Neural cell (in vitro differentiated cells): ENCODE measurements around the gene RPGRIP1L. TPM values are rescaled to one million over a fixed set of nuclear protein-coding genes. Genes with fewer than 3 reads are reported as not detected.
A peak's percentile ranks its signal among the peaks of the same experiment; 100 is the strongest.

ENCODE experiments used
- H2AFZ ChIP-seq: fragments of 200-600, 300-800 bp; sonication (generic), shearing (Covaris generic); 2 replicates; pipeline ENCODE4 v1.6.0; 2014; ENCODE audit warnings: low read depth, mild to moderate bottlenecking, antibody characterized with exemption, low read length, moderate library complexity
- H3F3A ChIP-seq: fragments of 200-600 bp; shearing (Covaris generic); 2 replicates; pipeline ENCODE4 v1.6.1; 2016; ENCODE audit warnings: mild to moderate bottlenecking, moderate library complexity, mixed read lengths, antibody characterized with exemption, low read length; ENCODE audit not compliant: insufficient read depth, poor library complexity, severe bottlenecking
- H3K27ac ChIP-seq: fragments of 200-600, 300-800 bp; sonication (generic), shearing (Covaris generic); 2 replicates; pipeline ENCODE4 v1.5.1; 2014; ENCODE audit warnings: mild to moderate bottlenecking, low read length, moderate library complexity
- H3K27me3 ChIP-seq: fragments of 300-800, 200-600 bp; sonication (generic), shearing (Covaris generic); 2 replicates; pipeline ENCODE4 v1.6.0; 2014; ENCODE audit warnings: mild to moderate bottlenecking, low read depth, low read length, moderate library complexity; ENCODE audit not compliant: insufficient read depth
- H3K36me3 ChIP-seq: fragments of 300-800, 200-600 bp; sonication (generic), shearing (Covaris generic); 2 replicates; pipeline ENCODE4 v1.5.1; 2014; ENCODE audit warnings: mild to moderate bottlenecking, antibody characterized with exemption, low read length, moderate library complexity; ENCODE audit not compliant: insufficient read depth
- H3K4me2 ChIP-seq: fragments of 300-800, 200-600 bp; sonication (generic), shearing (Covaris generic); 2 replicates; pipeline ENCODE4 v1.6.0; 2014; ENCODE audit warnings: mild to moderate bottlenecking, low read length
- H3K4me3 ChIP-seq: fragments of 300-800, 200-600 bp; sonication (generic), shearing (Covaris generic); 2 replicates; pipeline ENCODE4 v1.5.1; 2014; ENCODE audit warnings: mild to moderate bottlenecking, low read length, moderate library complexity
- H3K79me2 ChIP-seq: fragments of 200-600 bp; shearing (Covaris generic); replicated peaks from 2 replicates; pipeline ENCODE4 v1.6.0; 2014; ENCODE audit warnings: mild to moderate bottlenecking, low read length, moderate library complexity; ENCODE audit not compliant: insufficient read depth
- H3K9ac ChIP-seq: fragments of 300-800, 200-600 bp; sonication (generic), shearing (Covaris generic); 2 replicates; pipeline ENCODE4 v1.6.1; 2016; ENCODE audit warnings: mild to moderate bottlenecking, low read length, mixed read lengths
- H3K9me2 ChIP-seq: fragments of 200-600 bp; shearing (Covaris generic); 2 replicates; pipeline ENCODE4 v1.6.1; 2016; ENCODE audit warnings: mild to moderate bottlenecking, low read length, mixed read lengths; ENCODE audit not compliant: insufficient read depth
- H3K9me3 ChIP-seq: fragments of 200-600, 300-800 bp; sonication (generic), shearing (Covaris generic); 2 replicates; pipeline ENCODE4 v1.6.1; 2016; ENCODE audit warnings: mild to moderate bottlenecking, mixed run types, low read length, moderate library complexity, mixed read lengths
- H4K20me1 ChIP-seq: fragments of 200-600 bp; shearing (Covaris generic); 2 replicates; pipeline ENCODE4 v1.6.1; 2016; ENCODE audit warnings: mild to moderate bottlenecking, mixed run types; ENCODE audit not compliant: insufficient read depth
- CTCF ChIP-seq: fragments of 450-650 bp; IDR thresholded peaks from 2 replicates; pipeline ENCODE4 v1.5.1; 2014; ENCODE audit warnings: antibody characterized with exemption, mild to moderate bottlenecking, moderate library complexity; ENCODE audit not compliant: poor library complexity, severe bottlenecking
- EP300 ChIP-seq: fragments of 450-650 bp; conservative IDR thresholded peaks from 2 replicates; pipeline ENCODE4 v1.6.1; 2014; ENCODE audit warnings: antibody characterized with exemption, mild to moderate bottlenecking, moderate library complexity; ENCODE audit not compliant: poor library complexity, severe bottlenecking
- EZH2 ChIP-seq: fragments of 200-600, 300-800 bp; shearing (Covaris generic), sonication (generic); IDR thresholded peaks from 2 replicates; pipeline ENCODE4 v1.6.1; 2014; ENCODE audit warnings: antibody characterized with exemption, low read length, borderline replicate concordance, mild to moderate bottlenecking; ENCODE audit not compliant: insufficient read depth, poor library complexity, severe bottlenecking
- MXI1 ChIP-seq: fragments of 450-650 bp; conservative IDR thresholded peaks from 2 replicates; pipeline ENCODE4 v1.6.1; 2014; ENCODE audit warnings: antibody characterized with exemption, mild to moderate bottlenecking; ENCODE audit not compliant: poor library complexity, severe bottlenecking
- POLR2AphosphoS5 ChIP-seq: IDR thresholded peaks from 2 replicates; pipeline ENCODE4 v1.6.1; 2012
- RAD21 ChIP-seq: fragments of 450-650 bp; conservative IDR thresholded peaks from 2 replicates; pipeline ENCODE4 v1.6.1; 2014; ENCODE audit warnings: antibody characterized with exemption, mild to moderate bottlenecking, moderate library complexity
- REST ChIP-seq: IDR thresholded peaks from 2 replicates; pipeline ENCODE4 v1.6.1; 2012; ENCODE audit warnings: borderline replicate concordance
- SMC3 ChIP-seq: fragments of 450-650 bp; conservative IDR thresholded peaks from 2 replicates; pipeline ENCODE4 v1.6.1; 2014; ENCODE audit warnings: antibody characterized with exemption, mild to moderate bottlenecking, moderate library complexity; ENCODE audit not compliant: poor library complexity
- TAF1 ChIP-seq: IDR thresholded peaks from 2 replicates; pipeline ENCODE4 v1.6.1; 2012; ENCODE audit warnings: low read depth
- polyA minus RNA-seq: library from RNA; depleted of rRNA, polyadenylated mRNA; stranded (reverse); fragments of >200 nt; gene quantifications from 2 replicates; pipeline ENCODE4 v1.2.3, GENCODE V29; 2014
- polyA plus RNA-seq: library from polyadenylated mRNA; depleted of rRNA; stranded (reverse); fragments of >200 nt; gene quantifications from 2 replicates; pipeline ENCODE4 v1.2.3, GENCODE V29; 2014

RPGRIP1L gene
- polyA plus RNA-seq (21.3 and 24.6 TPM in 2 replicates), polyA minus RNA-seq (41.1 and 50.7 TPM in 2 replicates)

DNA sequence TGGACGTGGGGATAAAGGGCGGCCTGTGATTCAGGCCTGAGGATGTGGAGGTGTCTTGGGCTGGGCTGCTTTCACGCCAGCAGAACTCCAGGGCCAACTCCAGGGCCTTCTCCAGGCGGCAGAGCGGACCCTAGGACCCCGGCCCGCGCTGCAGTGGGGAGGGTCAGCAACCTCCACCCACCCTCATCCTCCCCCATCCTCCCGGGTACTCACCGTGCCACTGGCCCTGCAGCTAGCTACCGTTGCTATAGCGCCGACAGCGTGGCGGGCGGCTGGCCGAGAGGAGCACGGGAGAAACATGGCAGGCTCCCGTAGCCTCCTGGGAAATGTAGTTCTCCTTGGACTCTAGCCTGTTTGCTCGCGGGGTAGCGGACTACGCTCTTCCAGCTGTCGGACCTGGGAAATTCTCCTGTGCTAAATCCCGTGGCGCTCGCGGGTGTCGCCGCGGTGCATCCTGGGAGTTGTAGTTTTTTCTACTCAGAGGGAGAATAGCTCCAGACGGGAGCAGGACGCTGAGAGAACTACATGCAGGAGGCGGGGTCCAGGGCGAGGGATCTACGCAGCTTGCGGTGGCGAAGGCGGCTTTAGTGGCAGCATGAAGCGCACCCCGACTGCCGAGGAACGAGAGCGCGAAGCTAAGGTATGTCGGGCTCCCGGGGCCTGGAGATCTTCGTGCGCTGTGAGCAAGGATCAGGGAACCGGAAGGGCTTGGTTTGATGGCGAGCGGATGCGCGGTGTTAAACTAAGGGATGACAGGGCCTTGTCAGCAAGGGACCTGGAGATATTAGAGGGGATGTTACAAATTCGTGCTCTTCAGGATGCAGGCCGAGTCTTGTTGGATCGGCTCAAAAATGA lies at the start of gene RPGRIP1L, which contains the start of gene FTO:
TSS of gene RPGRIP1L (minus strand) at position 270 of the 855 bp plus-strand sequence. CDS start 3,136 bp downstream, outside the sequence.
TSS of gene FTO (plus strand) at position 567 of the 855 bp plus-strand sequence.
- Histone ChIP-seq H3K9me3 (no peaks in the 10 kb centered on the region), H3K27me3 (no peaks in the 10 kb centered on the region), H3F3A (no peaks in the 10 kb centered on the region), H4K20me1 (no peaks in the 10 kb centered on the region), H3K9me2 (no peaks in the 10 kb centered on the region), H3K27ac (peak within 1 kb of the TSS; percentile 58), H3K36me3 (no peaks in the 10 kb centered on the region), H3K9ac (peak within 1 kb of the TSS; percentile 78), H2AFZ (peak within 1 kb of the TSS; percentile 80), H3K4me2 (peak within 1 kb of the TSS; percentile 96), H3K4me3 (peak within 1 kb of the TSS; percentile 78), H3K79me2 (peaks cover 38% of the 10 kb centered on the region)
- no peak for TF ChIP-seq EZH2
- peak; percentile 23 for TF ChIP-seq RAD21
- peak; percentile 59 for TF ChIP-seq CTCF
- peak; percentile 70 for TF ChIP-seq POLR2AphosphoS5
- no peak for TF ChIP-seq REST
- peak; percentile 97 for TF ChIP-seq MXI1
- no peak for TF ChIP-seq TAF1
- peak; percentile 48 for TF ChIP-seq EP300
- no peak for TF ChIP-seq SMC3

GRCh38 chr16:53753431-53753830 lies 49.8 kb upstream of the RPGRIP1L start:
- Histone ChIP-seq H3K36me3 (no peaks in the 10 kb centered on the region), H3K4me2 (no peak overlapping the region), H3F3A (no peaks in the 10 kb centered on the region), H3K79me2 (peaks cover 4% of the 10 kb centered on the region), H2AFZ (no peak overlapping the region), H3K27ac (no peak overlapping the region), H3K9me2 (no peaks in the 10 kb centered on the region), H3K9me3 (no peaks in the 10 kb centered on the region), H3K4me3 (no peak overlapping the region), H4K20me1 (no peaks in the 10 kb centered on the region), H3K27me3 (peaks cover 9% of the 10 kb centered on the region), H3K9ac (no peak overlapping the region)
- no peak for TF ChIP-seq EP300
- no peak for TF ChIP-seq TAF1
- TF ChIP-seq MXI1 = no peak
- TF ChIP-seq EZH2 = no peak
- TF ChIP-seq SMC3 = no peak
- TF ChIP-seq CTCF = no peak
- TF ChIP-seq RAD21 = no peak
- no peak for TF ChIP-seq POLR2AphosphoS5
- no peak for TF ChIP-seq REST
